ENCODE measurements around the gene PURA. TPM values are rescaled to one million over a fixed set of nuclear protein-coding genes. Genes with fewer than 3 reads are reported as not detected.

PURA gene
- total and polyA plus RNA-seq, 2 donors (not counting 1 experiment from before 2014, with no cell fraction given) = 2.2 to 23.5 TPM

GRCh38 chr5:140094889-140095288 is 19.0 kb upstream of the PURA start:
- H3K4me3 Mint-ChIP-seq = no peak overlapping the region
- CTCF ChIA-PET = interaction anchor here (1.1 to 1.5 kb wide), 3 partner anchors 23 to 51 kb away, joined by 3 to 5 read pairs (median 3); no protein-coding TSS in a partner anchor
- intact Hi-C loops (cut with micrococcal nuclease) = no loop called here

DNA sequence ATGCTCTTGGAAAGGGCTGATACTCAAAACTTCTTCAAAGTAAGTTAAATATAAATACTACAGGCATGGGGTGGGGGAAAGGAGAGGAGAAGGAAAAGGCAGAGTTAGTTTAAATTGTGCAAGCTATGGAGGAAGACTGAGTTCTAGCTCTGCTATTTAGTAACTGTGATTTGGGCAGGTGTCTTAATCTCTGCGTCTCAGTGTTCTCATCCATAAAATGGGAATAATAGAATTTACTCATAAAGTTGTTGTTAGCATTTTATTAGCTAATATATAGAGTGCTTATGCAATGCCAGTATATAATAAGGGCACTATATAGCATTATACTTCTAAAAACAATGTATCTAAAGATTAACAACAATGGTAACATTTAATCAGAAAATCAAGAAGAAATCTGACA is 12.7 kb upstream of the PURA start:
- H3K9me3 Mint-ChIP-seq (ENCODE audit: insufficient read depth) = no peaks in the 10 kb centered on the region
- intact Hi-C loops (cut with micrococcal nuclease) = loop anchor here (1.0 to 10.0 kb wide), 3 partner anchors 18 to 1224 kb away; partner anchors contain the start of genes TAF7 and UBE2D2
- Histone ChIP-seq H3K4me1 (ENCODE audit: control insufficient read depth in 2 of 2, insufficient read depth in 2 of 2, low read length in 2 of 2) (no peaks in the 10 kb centered on the region), H3K4me2 (replicated peaks; ENCODE audit: low read depth, low read length, poor library complexity, severe bottlenecking) (no peak overlapping the region), H4K20me1 (ENCODE audit: control insufficient read depth, insufficient read depth, low read length, poor library complexity, severe bottlenecking) (no peaks in the 10 kb centered on the region), H3K79me2 (ENCODE audit: control insufficient read depth, insufficient read depth, low read length) (no peaks in the 10 kb centered on the region), H3K9ac (ENCODE audit: low read length) (no peak overlapping the region), H3K27me3 (replicated peaks in 1 of 4; ENCODE audit: control extremely low read depth in 1 of 4, control insufficient read depth in 3 of 4, insufficient read depth in 4 of 4, low read length in 3 of 4) (peaks cover 0 to 6% (median 0%) of the 10 kb centered on the region in 4 experiments), H3K36me3 (replicated peaks in 1 of 2; ENCODE audit: control extremely low read depth in 1 of 2, control insufficient read depth in 1 of 2, extremely low read depth in 1 of 2, insufficient read depth in 2 of 2, low read length in 1 of 2) (no peaks in the 10 kb centered on the region), H3K27ac (ENCODE audit: low read length in 2 of 2) (no peak overlapping the region), H3K9me3 (ENCODE audit: control extremely low read depth in 1 of 3, control insufficient read depth in 2 of 3, insufficient read depth in 1 of 3, low read length in 2 of 3) (peaks cover 0 to 2% (median 0%) of the 10 kb centered on the region in 3 donors), H2AFZ (ENCODE audit: insufficient read depth, low read depth, low read length, poor library complexity, severe bottlenecking) (no peak overlapping the region), H3K4me3 (ENCODE audit: control extremely low read depth in 1 of 5, extremely low read depth in 1 of 5, insufficient read depth in 1 of 5, low read depth in 2 of 5, low read length in 4 of 5) (no peak overlapping the region)
- DNase-seq (no peak), ATAC-seq (ENCODE audit: low read depth) (no peak)
- POLR2A ChIA-PET = no interaction called here
- H3K27me3 Mint-ChIP-seq = peaks cover 28% of the 10 kb centered on the region
- TF ChIP-seq, protein P1, sequence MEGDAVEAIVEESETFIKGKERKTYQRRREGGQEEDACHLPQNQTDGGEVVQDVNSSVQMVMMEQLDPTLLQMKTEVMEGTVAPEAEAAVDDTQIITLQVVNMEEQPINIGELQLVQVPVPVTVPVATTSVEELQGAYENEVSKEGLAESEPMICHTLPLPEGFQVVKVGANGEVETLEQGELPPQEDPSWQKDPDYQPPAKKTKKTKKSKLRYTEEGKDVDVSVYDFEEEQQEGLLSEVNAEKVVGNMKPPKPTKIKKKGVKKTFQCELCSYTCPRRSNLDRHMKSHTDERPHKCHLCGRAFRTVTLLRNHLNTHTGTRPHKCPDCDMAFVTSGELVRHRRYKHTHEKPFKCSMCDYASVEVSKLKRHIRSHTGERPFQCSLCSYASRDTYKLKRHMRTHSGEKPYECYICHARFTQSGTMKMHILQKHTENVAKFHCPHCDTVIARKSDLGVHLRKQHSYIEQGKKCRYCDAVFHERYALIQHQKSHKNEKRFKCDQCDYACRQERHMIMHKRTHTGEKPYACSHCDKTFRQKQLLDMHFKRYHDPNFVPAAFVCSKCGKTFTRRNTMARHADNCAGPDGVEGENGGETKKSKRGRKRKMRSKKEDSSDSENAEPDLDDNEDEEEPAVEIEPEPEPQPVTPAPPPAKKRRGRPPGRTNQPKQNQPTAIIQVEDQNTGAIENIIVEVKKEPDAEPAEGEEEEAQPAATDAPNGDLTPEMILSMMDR (IDR thresholded peaks at IDR 0.05) = no peak
- no peak for TF ChIP-seq EZH2 (IDR thresholded peaks at IDR 0.05; ENCODE audit: borderline replicate concordance, insufficient read depth, low read depth, low read length, poor library complexity, severe bottlenecking)
- peaks cover 3% of the 10 kb centered on the region for H3K4me1 Mint-ChIP-seq
- no peak overlapping the region for H3K27ac Mint-ChIP-seq
- CTCF ChIA-PET = interaction anchor here (1.6 kb wide), 1 partner anchor 45 kb away, joined by 3 read pairs; no protein-coding TSS in a partner anchor
- H3K4me3 Mint-ChIP-seq = no peak overlapping the region
- WGBS (ENCODE audit: insufficient coverage) = no CpG with 5 or more reads among the region's 1 CpG

More at GRCh38 chr5:140094889-140095288, 19.0 kb upstream of the PURA start:
- no peaks in the 10 kb centered on the region for H3K4me1 ChIP-seq (ENCODE audit: control insufficient read depth in 2 of 2, insufficient read depth in 2 of 2, low read length in 2 of 2)
- no peak overlapping the region for H3K4me3 ChIP-seq (ENCODE audit: control extremely low read depth in 1 of 5, extremely low read depth in 1 of 5, insufficient read depth in 1 of 5, low read depth in 2 of 5, low read length in 4 of 5)
- no peaks in the 10 kb centered on the region for H4K20me1 ChIP-seq (ENCODE audit: control insufficient read depth, insufficient read depth, low read length, poor library complexity, severe bottlenecking)
- Mint-ChIP-seq H3K9me3 (ENCODE audit: insufficient read depth) (peaks cover 8% of the 10 kb centered on the region), H3K4me1 (no peaks in the 10 kb centered on the region), H3K27me3 (peaks cover 25% of the 10 kb centered on the region), H3K27ac (no peak overlapping the region)
- H3K9me3 ChIP-seq (ENCODE audit: control extremely low read depth in 1 of 3, control insufficient read depth in 2 of 3, insufficient read depth in 1 of 3, low read length in 2 of 3) = peaks cover 0 to 9% (median 4%) of the 10 kb centered on the region in 3 donors
- no peak for DNase-seq
- H3K27me3 ChIP-seq (replicated peaks in 1 of 4; ENCODE audit: control extremely low read depth in 1 of 4, control insufficient read depth in 3 of 4, insufficient read depth in 4 of 4, low read length in 3 of 4) = peaks cover 0 to 9% (median 0%) of the 10 kb centered on the region in 4 experiments
- no peak for ATAC-seq (ENCODE audit: low read depth)
- no peaks in the 10 kb centered on the region for H3K36me3 ChIP-seq (replicated peaks in 1 of 2; ENCODE audit: control extremely low read depth in 1 of 2, control insufficient read depth in 1 of 2, extremely low read depth in 1 of 2, insufficient read depth in 2 of 2, low read length in 1 of 2)
- H2AFZ ChIP-seq (ENCODE audit: insufficient read depth, low read depth, low read length, poor library complexity, severe bottlenecking) = no peak overlapping the region
- H3K27ac ChIP-seq (ENCODE audit: low read length in 2 of 2) = no peak overlapping the region
- H3K9ac ChIP-seq (ENCODE audit: low read length) = no peak overlapping the region
- POLR2A ChIA-PET = no interaction called here
- H3K4me2 ChIP-seq (replicated peaks; ENCODE audit: low read depth, low read length, poor library complexity, severe bottlenecking) = no peak overlapping the region
- no peaks in the 10 kb centered on the region for H3K79me2 ChIP-seq (ENCODE audit: control insufficient read depth, insufficient read depth, low read length)
- TF ChIP-seq EZH2 (IDR thresholded peaks at IDR 0.05; ENCODE audit: borderline replicate concordance, insufficient read depth, low read depth, low read length, poor library complexity, severe bottlenecking) = no peak
- TF ChIP-seq, protein P1 (IDR thresholded peaks at IDR 0.05) = no peak

Measured in B cell (primary cell).